Measurements from ENCODE around the gene RNF17.

Gene RNF17

GRCh38 chr13:24893863-24894262 is 129.9 kb downstream of the RNF17 start:
- WGBS, 2 experiments = 94 to 97% methylated on average over 12 of the region's 12 CpGs
- Histone ChIP-seq H3K27ac (ENCODE audit: insufficient read depth, low read depth, low read length, poor library complexity, severe bottlenecking) (no peak overlapping the region), H3K9me3 (ENCODE audit: control insufficient read depth, low read length) (no peaks in the 10 kb centered on the region), H3K27me3 (ENCODE audit: control insufficient read depth, insufficient read depth, low read length, poor library complexity, severe bottlenecking) (no peaks in the 10 kb centered on the region), H3K4me1 (ENCODE audit: control insufficient read depth, insufficient read depth, low read length) (no peaks in the 10 kb centered on the region), H3K36me3 (ENCODE audit: control insufficient read depth, insufficient read depth, low read length) (peaks cover 14% of the 10 kb centered on the region), H3K4me3 (ENCODE audit: insufficient read depth, low read depth, low read length) (no peak overlapping the region)

DNA sequence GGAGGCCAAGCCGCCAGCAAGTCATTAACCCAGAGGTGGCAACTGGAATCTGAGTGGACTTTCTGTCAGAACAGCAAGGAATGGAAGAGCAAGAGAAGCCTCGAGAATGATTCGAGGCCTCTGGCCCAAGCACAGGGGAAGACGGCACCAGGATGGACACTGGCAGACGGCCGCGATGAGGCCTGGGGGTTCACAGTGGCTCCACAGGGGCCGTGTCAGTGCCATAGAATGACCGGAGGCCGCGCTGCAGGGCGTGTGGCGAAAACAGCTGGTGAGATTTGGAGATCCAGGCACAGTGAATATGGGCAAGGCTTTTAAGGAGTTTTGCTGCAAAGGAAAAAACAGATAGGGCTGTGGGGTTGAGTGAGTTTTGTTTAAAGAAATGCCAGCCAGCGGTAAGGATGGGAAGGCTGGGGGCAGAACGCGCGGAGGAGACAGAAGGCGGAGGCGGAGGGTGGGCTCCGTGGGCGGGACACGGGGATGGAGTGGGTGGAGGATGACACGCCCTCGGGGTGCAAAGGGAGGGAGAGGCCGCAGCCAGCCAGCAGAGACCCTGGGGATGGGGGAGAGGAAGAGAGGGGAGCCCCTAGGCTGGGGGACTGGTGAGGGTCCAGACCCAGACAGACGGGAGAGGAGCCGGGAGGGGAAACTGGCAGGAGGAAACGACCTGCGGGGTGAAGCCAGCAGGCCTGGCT is 130.5 kb downstream of the RNF17 start:
- Histone ChIP-seq H3K36me3 (ENCODE audit: control insufficient read depth, insufficient read depth, low read length) (peaks cover 19% of the 10 kb centered on the region), H3K4me3 (ENCODE audit: insufficient read depth, low read depth, low read length) (no peak overlapping the region), H3K27ac (ENCODE audit: insufficient read depth, low read depth, low read length, poor library complexity, severe bottlenecking) (no peak overlapping the region), H3K9me3 (ENCODE audit: control insufficient read depth, low read length) (no peaks in the 10 kb centered on the region), H3K27me3 (ENCODE audit: control insufficient read depth, insufficient read depth, low read length, poor library complexity, severe bottlenecking) (no peaks in the 10 kb centered on the region), H3K4me1 (ENCODE audit: control insufficient read depth, insufficient read depth, low read length) (no peaks in the 10 kb centered on the region)
- 93 to 94% methylated on average over 29 of the region's 29 CpGs for WGBS, 2 experiments

- 95 to 96% methylated on average over 28 of the region's 28 CpGs for WGBS, 2 experiments
- no peaks in the 10 kb centered on the region for H3K4me1 ChIP-seq (ENCODE audit: control insufficient read depth, insufficient read depth, low read length)
- no peaks in the 10 kb centered on the region for H3K9me3 ChIP-seq (ENCODE audit: control insufficient read depth, low read length)
- peaks cover 17% of the 10 kb centered on the region for H3K36me3 ChIP-seq (ENCODE audit: control insufficient read depth, insufficient read depth, low read length)
- H3K27me3 ChIP-seq (ENCODE audit: control insufficient read depth, insufficient read depth, low read length, poor library complexity, severe bottlenecking) = no peaks in the 10 kb centered on the region
- H3K27ac ChIP-seq (ENCODE audit: insufficient read depth, low read depth, low read length, poor library complexity, severe bottlenecking) = no peak overlapping the region
- H3K4me3 ChIP-seq (ENCODE audit: insufficient read depth, low read depth, low read length) = no peak overlapping the region
Observed at GRCh38 chr13:24894972-24895300, 131.0 kb downstream of the RNF17 start.

- WGBS, 2 experiments = 93 to 96% methylated on average over 5 of the region's 5 CpGs
Observed at GRCh38 chr13:24896061-24896460, 132.1 kb downstream of the RNF17 start.

GRCh38 chr13:24897293-24897692 is 133.3 kb downstream of the RNF17 start:
- Histone ChIP-seq H3K4me1 (ENCODE audit: control insufficient read depth, insufficient read depth, low read length) (no peaks in the 10 kb centered on the region), H3K27ac (ENCODE audit: insufficient read depth, low read depth, low read length, poor library complexity, severe bottlenecking) (no peak overlapping the region), H3K27me3 (ENCODE audit: control insufficient read depth, insufficient read depth, low read length, poor library complexity, severe bottlenecking) (no peaks in the 10 kb centered on the region), H3K4me3 (ENCODE audit: insufficient read depth, low read depth, low read length) (no peak overlapping the region), H3K9me3 (ENCODE audit: control insufficient read depth, low read length) (no peaks in the 10 kb centered on the region), H3K36me3 (ENCODE audit: control insufficient read depth, insufficient read depth, low read length) (peaks cover 20% of the 10 kb centered on the region)
- 89 to 100% methylated on average over 1 of the region's 1 CpG for WGBS, 2 experiments

More at GRCh38 chr13:24896061-24896460, 132.1 kb downstream of the RNF17 start:
- Histone ChIP-seq H3K27ac (ENCODE audit: insufficient read depth, low read depth, low read length, poor library complexity, severe bottlenecking) (no peak overlapping the region), H3K9me3 (ENCODE audit: control insufficient read depth, low read length) (no peaks in the 10 kb centered on the region), H3K4me3 (ENCODE audit: insufficient read depth, low read depth, low read length) (no peak overlapping the region), H3K36me3 (ENCODE audit: control insufficient read depth, insufficient read depth, low read length) (peaks cover 23% of the 10 kb centered on the region), H3K27me3 (ENCODE audit: control insufficient read depth, insufficient read depth, low read length, poor library complexity, severe bottlenecking) (no peaks in the 10 kb centered on the region), H3K4me1 (ENCODE audit: control insufficient read depth, insufficient read depth, low read length) (no peaks in the 10 kb centered on the region)

- no peak overlapping the region for H3K27ac ChIP-seq (ENCODE audit: insufficient read depth, low read depth, low read length, poor library complexity, severe bottlenecking)
- H3K36me3 ChIP-seq (ENCODE audit: control insufficient read depth, insufficient read depth, low read length) = peaks cover 16% of the 10 kb centered on the region
- H3K4me1 ChIP-seq (ENCODE audit: control insufficient read depth, insufficient read depth, low read length) = no peaks in the 10 kb centered on the region
- 88 to 91% methylated on average over 5 of the region's 5 CpGs for WGBS, 2 experiments
- no peak overlapping the region for H3K4me3 ChIP-seq (ENCODE audit: insufficient read depth, low read depth, low read length)
- H3K9me3 ChIP-seq (ENCODE audit: control insufficient read depth, low read length) = no peaks in the 10 kb centered on the region
- no peaks in the 10 kb centered on the region for H3K27me3 ChIP-seq (ENCODE audit: control insufficient read depth, insufficient read depth, low read length, poor library complexity, severe bottlenecking)
Observed at GRCh38 chr13:24899601-24900000, 135.6 kb downstream of the RNF17 start.

GRCh38 chr13:24900507-24900906 is 136.5 kb downstream of the RNF17 start:
- Histone ChIP-seq H3K27me3 (ENCODE audit: control insufficient read depth, insufficient read depth, low read length, poor library complexity, severe bottlenecking) (no peaks in the 10 kb centered on the region), H3K36me3 (ENCODE audit: control insufficient read depth, insufficient read depth, low read length) (peaks cover 16% of the 10 kb centered on the region), H3K4me3 (ENCODE audit: insufficient read depth, low read depth, low read length) (no peak overlapping the region), H3K27ac (ENCODE audit: insufficient read depth, low read depth, low read length, poor library complexity, severe bottlenecking) (no peak overlapping the region), H3K4me1 (ENCODE audit: control insufficient read depth, insufficient read depth, low read length) (no peaks in the 10 kb centered on the region), H3K9me3 (ENCODE audit: control insufficient read depth, low read length) (no peaks in the 10 kb centered on the region)
- 95 to 96% methylated on average over 9 of the region's 9 CpGs for WGBS, 2 experiments

DNA sequence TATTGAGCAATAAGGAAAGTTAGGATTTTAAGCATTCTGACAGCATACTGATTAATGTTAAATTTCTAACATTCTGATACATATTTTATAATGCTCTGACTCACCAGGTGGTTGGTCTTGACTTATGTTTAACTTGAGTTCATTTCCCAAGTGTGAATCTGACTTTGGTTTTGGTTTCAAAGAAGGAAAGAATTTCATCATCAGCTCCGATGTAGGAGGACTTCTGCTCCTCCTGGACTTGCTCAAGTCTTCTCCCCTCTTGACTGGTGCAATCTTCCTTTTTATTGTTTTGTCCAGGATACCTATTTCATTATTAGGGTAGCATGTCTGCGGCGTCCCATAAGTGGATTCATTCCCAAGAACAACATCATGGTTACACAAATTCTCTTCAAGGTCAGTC is 141.3 kb downstream of the RNF17 start:
- no peaks in the 10 kb centered on the region for H3K27me3 ChIP-seq (ENCODE audit: control insufficient read depth, insufficient read depth, low read length, poor library complexity, severe bottlenecking)
- H3K4me3 ChIP-seq (ENCODE audit: insufficient read depth, low read depth, low read length) = no peak overlapping the region
- H3K9me3 ChIP-seq (ENCODE audit: control insufficient read depth, low read length) = no peaks in the 10 kb centered on the region
- no peak overlapping the region for H3K27ac ChIP-seq (ENCODE audit: insufficient read depth, low read depth, low read length, poor library complexity, severe bottlenecking)
- H3K36me3 ChIP-seq (ENCODE audit: control insufficient read depth, insufficient read depth, low read length) = peaks cover 22% of the 10 kb centered on the region
- WGBS, 2 experiments = 93 to 97% methylated on average over 3 of the region's 3 CpGs
- no peaks in the 10 kb centered on the region for H3K4me1 ChIP-seq (ENCODE audit: control insufficient read depth, insufficient read depth, low read length)

DNA sequence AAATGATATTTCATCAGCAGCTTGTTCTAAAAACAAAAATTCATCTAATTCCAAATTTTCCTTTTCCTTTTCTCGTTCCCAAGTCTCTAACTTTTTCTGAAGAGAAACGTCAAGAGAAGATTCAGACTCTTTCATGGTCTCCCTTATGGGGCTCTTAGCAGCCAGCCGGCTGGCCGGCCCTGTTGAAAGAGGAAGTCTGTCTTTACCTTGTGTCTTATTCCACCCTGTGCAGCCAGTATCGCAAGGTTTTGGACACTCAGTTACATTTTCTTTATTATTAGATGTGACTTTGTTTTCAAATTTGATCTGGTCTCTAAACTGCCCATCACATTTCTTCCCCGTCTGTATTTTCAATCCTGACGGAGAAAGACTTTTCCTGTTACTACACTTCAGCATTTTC is 142.3 kb downstream of the RNF17 start:
- 95 to 97% methylated on average over 6 to 7 of the region's 7 CpGs for WGBS, 2 experiments
- H3K4me3 ChIP-seq (ENCODE audit: insufficient read depth, low read depth, low read length) = no peak overlapping the region
- H3K9me3 ChIP-seq (ENCODE audit: control insufficient read depth, low read length) = no peaks in the 10 kb centered on the region
- no peaks in the 10 kb centered on the region for H3K27me3 ChIP-seq (ENCODE audit: control insufficient read depth, insufficient read depth, low read length, poor library complexity, severe bottlenecking)
- no peaks in the 10 kb centered on the region for H3K4me1 ChIP-seq (ENCODE audit: control insufficient read depth, insufficient read depth, low read length)
- H3K36me3 ChIP-seq (ENCODE audit: control insufficient read depth, insufficient read depth, low read length) = peaks cover 23% of the 10 kb centered on the region
- H3K27ac ChIP-seq (ENCODE audit: insufficient read depth, low read depth, low read length, poor library complexity, severe bottlenecking) = no peak overlapping the region

- WGBS, 2 experiments = 100% methylated on average over 1 of the region's 2 CpGs; no CpG with 5 or more reads in 1 of the 2 experiments
Observed at GRCh38 chr13:24910502-24911132, 146.6 kb downstream of the RNF17 start.

More at GRCh38 chr13:24910502-24911132, 146.6 kb downstream of the RNF17 start:
- Histone ChIP-seq H3K9me3 (ENCODE audit: control insufficient read depth, low read length) (no peaks in the 10 kb centered on the region), H3K36me3 (ENCODE audit: control insufficient read depth, insufficient read depth, low read length) (peaks cover 21% of the 10 kb centered on the region), H3K27me3 (ENCODE audit: control insufficient read depth, insufficient read depth, low read length, poor library complexity, severe bottlenecking) (no peaks in the 10 kb centered on the region), H3K4me3 (ENCODE audit: insufficient read depth, low read depth, low read length) (no peak overlapping the region), H3K27ac (ENCODE audit: insufficient read depth, low read depth, low read length, poor library complexity, severe bottlenecking) (no peak overlapping the region), H3K4me1 (ENCODE audit: control insufficient read depth, insufficient read depth, low read length) (no peaks in the 10 kb centered on the region)

Data from ectodermal cell (in vitro differentiated cells).